ENCODE results near the gene OTUD7B. TPM values are rescaled to one million over a fixed set of nuclear protein-coding genes. Genes with fewer than 3 reads are reported as not detected.
A peak's percentile ranks its signal among the peaks of the same experiment; 100 is the strongest.

Gene OTUD7B
- total and polyA plus RNA-seq, 3 experiments from 2014 or later, result 1.9 to 41.0 (median 39.7) TPM

DNA sequence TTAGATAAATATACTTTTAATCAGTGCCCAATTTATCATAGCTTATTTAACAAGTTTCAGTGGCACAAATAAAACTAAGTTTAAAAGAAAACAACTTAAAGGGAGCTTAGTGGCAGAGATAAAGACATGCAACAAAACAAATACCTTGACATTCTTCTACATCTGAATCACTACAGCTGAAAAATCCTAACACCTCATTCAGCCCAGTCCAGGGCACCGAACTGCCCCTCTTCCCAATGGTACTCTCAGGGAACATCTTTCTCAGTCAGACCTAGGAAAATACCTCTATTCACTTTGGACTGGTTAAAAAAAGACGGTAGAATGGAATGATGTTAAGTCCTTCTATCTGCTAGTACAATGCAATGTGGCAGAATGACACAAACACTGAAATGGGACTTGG is 8.3 kb downstream of the OTUD7B start:
- CTCF ChIA-PET, result no interaction called here
- H3K4me1 ChIP-seq (ENCODE audit: insufficient read depth, low read length), result no peaks in the 10 kb centered on the region
- no peak overlapping the region for H3K4me3 ChIP-seq (ENCODE audit: low read length)
- no peak overlapping the region for H3K27ac Mint-ChIP-seq
- H3K27me3 ChIP-seq (ENCODE audit: insufficient read depth, low read length, poor library complexity, severe bottlenecking), result no peaks in the 10 kb centered on the region
- H3K4me3 Mint-ChIP-seq, result no peak overlapping the region
- H3K36me3 Mint-ChIP-seq, result peaks cover 0 to 47% (median 11%) of the 10 kb centered on the region in 3 donors
- peaks cover 20 to 36% (median 33%) of the 10 kb centered on the region in 3 donors for H3K4me1 Mint-ChIP-seq
- DNase-seq, result no peak
- no peak overlapping the region for H3K27ac ChIP-seq (ENCODE audit: low read depth, low read length)
- no peaks in the 10 kb centered on the region for H3K9me3 ChIP-seq (ENCODE audit: low read length)
- H3K36me3 ChIP-seq (ENCODE audit: insufficient read depth, low read length), result no peaks in the 10 kb centered on the region
- POLR2A ChIA-PET, result interaction anchor here (0.6 to 1.1 kb wide), 2 partner anchors 12 to 74 kb away, joined by 3 to 4 read pairs; no protein-coding TSS in a partner anchor
- H3K9me3 Mint-ChIP-seq, result no peaks in the 10 kb centered on the region
- H3K27me3 Mint-ChIP-seq, result no peaks in the 10 kb centered on the region

DNA sequence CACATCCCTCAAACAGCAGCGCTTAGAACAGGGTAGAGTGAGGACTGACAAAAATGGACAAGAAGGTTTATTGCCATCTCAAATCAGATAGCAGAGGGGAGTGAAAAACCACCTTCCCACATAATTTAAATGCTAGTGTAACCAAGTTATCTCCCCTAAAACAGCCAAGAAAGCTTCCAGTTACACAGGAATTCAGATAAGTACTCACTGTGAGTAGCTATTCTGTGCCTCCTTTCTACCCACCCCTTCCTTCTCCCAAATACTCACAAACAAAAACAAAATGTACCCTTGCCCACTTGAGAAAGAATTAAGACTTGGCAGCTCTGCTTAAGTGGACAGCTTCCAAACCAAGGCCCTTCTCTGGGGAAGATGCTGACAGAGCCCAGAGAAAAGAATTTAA is 9.1 kb downstream of the OTUD7B start:
- peaks cover 18 to 35% (median 32%) of the 10 kb centered on the region in 3 donors for H3K4me1 Mint-ChIP-seq
- DNase-seq, result no peak
- POLR2A ChIA-PET, result interaction anchor here (1.1 kb wide), 1 partner anchor 11 kb away, joined by 3 read pairs; no protein-coding TSS in a partner anchor
- CTCF ChIA-PET, result no interaction called here
- no peaks in the 10 kb centered on the region for H3K27me3 Mint-ChIP-seq
- H3K27ac ChIP-seq (ENCODE audit: low read depth, low read length), result no peak overlapping the region
- H3K4me3 Mint-ChIP-seq, result no peak overlapping the region
- H3K27me3 ChIP-seq (ENCODE audit: insufficient read depth, low read length, poor library complexity, severe bottlenecking), result no peaks in the 10 kb centered on the region
- peak overlapping the region in 2 of 8 donors; percentile 49 to 69 for H3K27ac Mint-ChIP-seq
- H3K9me3 Mint-ChIP-seq, result no peaks in the 10 kb centered on the region
- H3K4me3 ChIP-seq (ENCODE audit: low read length), result no peak overlapping the region
- no peaks in the 10 kb centered on the region for H3K36me3 ChIP-seq (ENCODE audit: insufficient read depth, low read length)
- no peaks in the 10 kb centered on the region for H3K9me3 ChIP-seq (ENCODE audit: low read length)
- peaks cover 0 to 51% (median 10%) of the 10 kb centered on the region in 3 donors for H3K36me3 Mint-ChIP-seq
- no peaks in the 10 kb centered on the region for H3K4me1 ChIP-seq (ENCODE audit: insufficient read depth, low read length)

DNA sequence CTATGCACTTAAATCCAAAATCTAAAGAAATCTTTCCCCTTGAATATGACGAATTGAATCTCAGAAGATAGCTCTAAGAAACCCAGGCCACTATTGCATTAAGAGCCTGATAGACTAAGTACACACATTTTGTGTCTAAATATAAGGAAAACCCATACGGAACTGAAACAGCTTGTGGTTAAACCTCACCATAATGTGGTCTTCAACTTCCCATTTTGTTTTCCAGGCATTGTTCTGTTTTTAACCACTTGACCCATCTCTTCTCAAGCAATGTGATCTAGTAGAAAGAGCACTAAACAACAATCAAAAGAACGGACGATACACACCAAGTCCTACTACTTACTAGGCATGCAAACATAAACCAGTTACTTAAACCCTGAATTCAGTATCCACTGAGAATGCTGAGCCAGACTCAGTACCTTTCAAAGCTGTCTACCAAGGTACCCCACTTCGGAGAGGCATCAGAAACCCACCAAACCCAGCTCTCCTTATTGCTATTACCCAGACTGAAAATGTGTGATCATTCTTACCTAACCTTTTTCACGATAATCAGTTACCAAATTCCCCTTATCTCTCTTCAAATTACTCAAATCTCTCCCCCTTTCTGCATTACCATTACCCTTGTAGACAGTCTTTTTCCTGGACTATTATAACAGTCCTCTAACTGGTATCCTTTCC is 12.8 kb downstream of the OTUD7B start:
- Histone ChIP-seq H3K27ac (ENCODE audit: low read depth, low read length) (no peak overlapping the region), H3K9me3 (ENCODE audit: low read length) (no peaks in the 10 kb centered on the region), H3K4me1 (ENCODE audit: insufficient read depth, low read length) (no peaks in the 10 kb centered on the region), H3K4me3 (ENCODE audit: low read length) (no peak overlapping the region), H3K27me3 (ENCODE audit: insufficient read depth, low read length, poor library complexity, severe bottlenecking) (no peaks in the 10 kb centered on the region), H3K36me3 (ENCODE audit: insufficient read depth, low read length) (no peaks in the 10 kb centered on the region)
- CTCF ChIA-PET, result no interaction called here
- peaks cover 0 to 42% (median 7%) of the 10 kb centered on the region in 3 donors for H3K36me3 Mint-ChIP-seq
- peak overlapping the region in 1 of 7 donors; percentile 2 for H3K4me3 Mint-ChIP-seq
- peak overlapping the region in 4 of 8 donors; percentile 5 to 73 (median 30) for H3K27ac Mint-ChIP-seq
- POLR2A ChIA-PET, result no interaction called here
- H3K9me3 Mint-ChIP-seq, result no peaks in the 10 kb centered on the region
- no peak for DNase-seq
- peaks cover 16 to 40% (median 32%) of the 10 kb centered on the region in 3 donors for H3K4me1 Mint-ChIP-seq
- H3K27me3 Mint-ChIP-seq, result no peaks in the 10 kb centered on the region

DNA sequence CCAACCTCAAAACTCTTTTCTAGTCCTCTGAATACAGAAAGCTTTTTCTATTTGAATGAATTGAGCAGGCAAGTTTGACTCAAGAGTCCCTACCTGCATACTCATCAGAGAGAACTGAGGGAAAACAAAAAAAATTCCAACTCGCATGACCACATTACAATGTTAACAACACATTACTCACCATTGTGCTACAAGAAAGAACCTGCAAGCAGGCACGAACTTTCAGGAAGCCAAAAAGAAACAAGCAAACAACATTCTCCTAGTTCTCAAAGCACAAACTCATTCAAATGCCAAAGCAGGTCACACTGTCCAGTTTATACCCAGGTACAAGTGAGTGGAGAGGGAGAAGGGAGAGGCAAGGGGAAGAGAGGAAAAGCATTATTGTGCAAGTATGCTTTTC is 14.6 kb downstream of the OTUD7B start:
- Mint-ChIP-seq H3K27ac (no peak overlapping the region), H3K27me3 (no peaks in the 10 kb centered on the region), H3K4me1 (peaks cover 17 to 34% (median 29%) of the 10 kb centered on the region in 3 donors), H3K36me3 (peaks cover 0 to 28% (median 5%) of the 10 kb centered on the region in 3 donors), H3K4me3 (no peak overlapping the region), H3K9me3 (no peaks in the 10 kb centered on the region)
- no peaks in the 10 kb centered on the region for H3K27me3 ChIP-seq (ENCODE audit: insufficient read depth, low read length, poor library complexity, severe bottlenecking)
- DNase-seq, result no peak
- H3K9me3 ChIP-seq (ENCODE audit: low read length), result no peaks in the 10 kb centered on the region
- H3K4me1 ChIP-seq (ENCODE audit: insufficient read depth, low read length), result no peaks in the 10 kb centered on the region
- no peaks in the 10 kb centered on the region for H3K36me3 ChIP-seq (ENCODE audit: insufficient read depth, low read length)
- H3K4me3 ChIP-seq (ENCODE audit: low read length), result no peak overlapping the region
- no peak overlapping the region for H3K27ac ChIP-seq (ENCODE audit: low read depth, low read length)
- ChIA-PET CTCF (no interaction called here), POLR2A (interaction anchor here (0.7 kb wide), 1 partner anchor 166 kb away, joined by 6 read pairs; no protein-coding TSS in a partner anchor)

DNA sequence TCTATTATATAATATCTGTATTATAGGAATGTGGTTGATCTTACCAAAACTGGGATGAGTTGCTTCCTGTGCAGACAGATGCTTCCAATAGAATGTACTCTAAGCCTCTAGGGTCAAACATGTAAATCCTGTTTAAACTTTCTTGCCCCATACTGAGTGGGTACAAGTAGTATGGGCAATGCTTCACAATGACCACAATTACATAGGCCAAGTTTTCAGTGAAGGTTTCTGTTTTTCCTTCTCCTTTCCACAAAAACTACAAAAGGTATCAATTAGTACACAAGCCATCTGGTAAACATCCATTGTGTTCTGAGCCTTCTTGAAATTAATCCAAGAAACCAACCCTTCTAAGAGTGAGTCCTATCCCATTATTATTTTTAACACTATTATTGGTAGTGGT is 16.8 kb downstream of the OTUD7B start:
- H3K9me3 Mint-ChIP-seq, result no peaks in the 10 kb centered on the region
- Histone ChIP-seq H3K36me3 (ENCODE audit: insufficient read depth, low read length) (no peaks in the 10 kb centered on the region), H3K27ac (ENCODE audit: low read depth, low read length) (no peak overlapping the region), H3K27me3 (ENCODE audit: insufficient read depth, low read length, poor library complexity, severe bottlenecking) (no peaks in the 10 kb centered on the region), H3K4me3 (ENCODE audit: low read length) (no peak overlapping the region), H3K4me1 (ENCODE audit: insufficient read depth, low read length) (no peaks in the 10 kb centered on the region), H3K9me3 (ENCODE audit: low read length) (no peaks in the 10 kb centered on the region)
- peaks cover 17 to 34% (median 34%) of the 10 kb centered on the region in 3 donors for H3K4me1 Mint-ChIP-seq
- no peak overlapping the region for H3K4me3 Mint-ChIP-seq
- ChIA-PET CTCF (no interaction called here), POLR2A (no interaction called here)
- H3K36me3 Mint-ChIP-seq, result peaks cover 0 to 19% (median 4%) of the 10 kb centered on the region in 3 donors
- DNase-seq, result no peak
- H3K27ac Mint-ChIP-seq, result no peak overlapping the region
- H3K27me3 Mint-ChIP-seq, result no peaks in the 10 kb centered on the region

DNA sequence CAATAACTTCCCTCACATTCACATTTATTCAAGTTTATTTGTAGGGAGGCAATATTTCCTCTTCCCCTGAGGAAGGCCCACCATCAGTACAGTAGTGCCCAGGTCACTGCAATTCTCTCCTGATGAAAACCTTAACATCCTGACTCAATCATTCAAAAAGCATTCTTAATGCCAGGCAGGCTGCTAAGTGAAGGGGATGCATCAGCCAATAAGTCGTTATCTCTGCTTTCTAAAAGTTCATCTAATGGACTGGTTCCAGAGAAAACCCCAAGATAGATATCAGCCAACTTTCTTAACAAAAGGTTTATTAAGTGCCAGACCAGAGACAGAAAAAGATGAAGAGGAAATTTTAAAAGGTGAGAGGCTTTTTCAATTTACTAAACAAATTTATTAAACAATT is 17.3 kb downstream of the OTUD7B start:
- Mint-ChIP-seq H3K27me3 (no peaks in the 10 kb centered on the region), H3K36me3 (peaks cover 0 to 19% (median 4%) of the 10 kb centered on the region in 3 donors), H3K9me3 (no peaks in the 10 kb centered on the region), H3K4me3 (no peak overlapping the region), H3K4me1 (peaks cover 14 to 33% (median 30%) of the 10 kb centered on the region in 3 donors), H3K27ac (no peak overlapping the region)
- no peaks in the 10 kb centered on the region for H3K36me3 ChIP-seq (ENCODE audit: insufficient read depth, low read length)
- H3K27me3 ChIP-seq (ENCODE audit: insufficient read depth, low read length, poor library complexity, severe bottlenecking), result no peaks in the 10 kb centered on the region
- no peak overlapping the region for H3K27ac ChIP-seq (ENCODE audit: low read depth, low read length)
- H3K9me3 ChIP-seq (ENCODE audit: low read length), result no peaks in the 10 kb centered on the region
- ChIA-PET POLR2A (no interaction called here), CTCF (no interaction called here)
- no peak overlapping the region for H3K4me3 ChIP-seq (ENCODE audit: low read length)
- DNase-seq, result no peak
- no peaks in the 10 kb centered on the region for H3K4me1 ChIP-seq (ENCODE audit: insufficient read depth, low read length)

DNA sequence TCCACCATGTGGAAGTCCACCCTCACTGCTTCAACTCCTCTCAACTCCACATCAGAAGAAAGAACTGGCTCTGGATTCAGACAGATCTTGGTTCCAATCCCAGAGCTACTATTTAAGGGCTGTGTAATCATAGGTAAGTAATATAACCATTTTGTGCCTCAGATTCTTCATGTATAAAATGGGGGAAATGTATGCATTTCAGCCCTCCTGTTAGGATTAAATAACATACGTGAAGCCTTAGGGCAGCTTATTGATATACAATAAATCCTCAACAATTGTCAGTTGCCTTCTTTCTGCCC is 23.3 kb downstream of the OTUD7B start:
- Mint-ChIP-seq H3K9me3 (no peaks in the 10 kb centered on the region), H3K4me1 (peaks cover 7 to 17% (median 11%) of the 10 kb centered on the region in 3 donors), H3K27ac (no peak overlapping the region), H3K4me3 (no peak overlapping the region), H3K36me3 (peaks cover 0 to 7% (median 6%) of the 10 kb centered on the region in 3 donors), H3K27me3 (no peaks in the 10 kb centered on the region)
- H3K9me3 ChIP-seq (ENCODE audit: low read length), result no peaks in the 10 kb centered on the region
- H3K27me3 ChIP-seq (ENCODE audit: insufficient read depth, low read length, poor library complexity, severe bottlenecking), result no peaks in the 10 kb centered on the region
- H3K4me3 ChIP-seq (ENCODE audit: low read length), result no peak overlapping the region
- H3K4me1 ChIP-seq (ENCODE audit: insufficient read depth, low read length), result no peaks in the 10 kb centered on the region
- ChIA-PET POLR2A (no interaction called here), CTCF (no interaction called here)
- no peaks in the 10 kb centered on the region for H3K36me3 ChIP-seq (ENCODE audit: insufficient read depth, low read length)
- H3K27ac ChIP-seq (ENCODE audit: low read depth, low read length), result no peak overlapping the region
- DNase-seq, result no peak

DNA sequence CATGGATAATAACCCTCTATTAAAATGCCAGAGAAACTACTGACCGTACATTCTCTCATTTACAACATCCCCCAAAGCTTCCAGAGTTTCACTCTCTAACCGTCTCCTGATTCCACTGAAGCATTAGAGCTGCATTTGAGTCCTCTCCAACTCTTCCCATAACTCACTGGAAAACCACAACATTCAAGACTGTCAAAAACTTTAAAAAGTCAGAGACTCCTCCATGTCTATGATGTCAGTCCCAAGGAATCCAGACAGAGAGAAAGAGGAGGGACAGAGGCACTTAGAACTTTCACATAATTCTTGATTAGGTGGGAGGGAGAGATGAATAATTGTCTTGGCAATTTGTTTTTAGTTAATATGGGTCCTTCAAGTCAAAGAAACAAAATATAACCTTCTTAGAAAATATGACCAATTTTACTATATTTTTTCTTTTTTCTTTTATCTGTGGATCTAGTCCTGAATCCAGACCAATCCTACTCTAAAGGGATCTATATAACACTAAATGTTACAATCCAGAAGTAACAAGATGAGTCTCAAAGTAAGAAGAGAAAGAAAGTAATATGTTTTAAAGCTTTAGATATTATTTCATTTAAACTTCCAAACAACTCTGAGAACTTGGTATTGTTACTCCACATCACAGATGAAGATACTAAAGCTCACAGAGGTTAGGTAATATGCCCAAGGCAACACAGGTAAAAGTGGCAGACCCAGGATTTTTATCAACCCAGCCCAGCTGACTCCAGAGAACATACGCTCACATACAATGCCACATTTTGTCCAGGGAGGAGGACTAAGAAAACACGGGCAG is 23.8 kb downstream of the OTUD7B start:
- no peak for DNase-seq
- Histone ChIP-seq H3K4me1 (ENCODE audit: insufficient read depth, low read length) (no peaks in the 10 kb centered on the region), H3K27ac (ENCODE audit: low read depth, low read length) (no peak overlapping the region), H3K9me3 (ENCODE audit: low read length) (no peaks in the 10 kb centered on the region), H3K4me3 (ENCODE audit: low read length) (no peak overlapping the region), H3K36me3 (ENCODE audit: insufficient read depth, low read length) (no peaks in the 10 kb centered on the region), H3K27me3 (ENCODE audit: insufficient read depth, low read length, poor library complexity, severe bottlenecking) (no peaks in the 10 kb centered on the region)
- Mint-ChIP-seq H3K4me3 (no peak overlapping the region), H3K4me1 (peaks cover 7 to 17% (median 11%) of the 10 kb centered on the region in 3 donors), H3K27me3 (no peaks in the 10 kb centered on the region), H3K36me3 (peaks cover 0 to 7% (median 6%) of the 10 kb centered on the region in 3 donors), H3K9me3 (no peaks in the 10 kb centered on the region), H3K27ac (peak overlapping the region in 2 of 8 donors; percentile 24 to 26)
- CTCF ChIA-PET, result no interaction called here
- POLR2A ChIA-PET, result interaction anchor here (0.6 kb wide), 1 partner anchor 93 kb away, joined by 3 read pairs; no protein-coding TSS in a partner anchor

All from CD8-positive, alpha-beta memory T cell (primary cell).